GM18520 (cell line): ENCODE data around the gene CERS5.
A peak's percentile ranks its signal among the peaks of the same experiment; 100 is the strongest.

Source experiments
- ATAC-seq: cut with Tn5 transposase; IDR thresholded peaks from one replicate; pipeline ENCODE4 v1.9.1; 2021; ENCODE audit not compliant: unreplicated experiment

The CERS5 gene

GRCh38 chr12:50132505-50133135 lies 34.5 kb downstream of the CERS5 start:
- ATAC-seq = no peak

GRCh38 chr12:50129290-50129689 lies 37.9 kb downstream of the CERS5 start:
- ATAC-seq = no peak

GRCh38 chr12:50127546-50127945 lies 39.6 kb downstream of the CERS5 start:
- no peak for ATAC-seq

- no peak for ATAC-seq
Measured at GRCh38 chr12:50123203-50123602, 44.0 kb downstream of the CERS5 start.

- no peak for ATAC-seq
Measured at GRCh38 chr12:50121641-50122040, 45.5 kb downstream of the CERS5 start.

- no peak for ATAC-seq
Measured at GRCh38 chr12:50120953-50121352, 46.2 kb downstream of the CERS5 start.

- no peak for ATAC-seq
Measured at GRCh38 chr12:50120521-50120920, 46.6 kb downstream of the CERS5 start.

DNA sequence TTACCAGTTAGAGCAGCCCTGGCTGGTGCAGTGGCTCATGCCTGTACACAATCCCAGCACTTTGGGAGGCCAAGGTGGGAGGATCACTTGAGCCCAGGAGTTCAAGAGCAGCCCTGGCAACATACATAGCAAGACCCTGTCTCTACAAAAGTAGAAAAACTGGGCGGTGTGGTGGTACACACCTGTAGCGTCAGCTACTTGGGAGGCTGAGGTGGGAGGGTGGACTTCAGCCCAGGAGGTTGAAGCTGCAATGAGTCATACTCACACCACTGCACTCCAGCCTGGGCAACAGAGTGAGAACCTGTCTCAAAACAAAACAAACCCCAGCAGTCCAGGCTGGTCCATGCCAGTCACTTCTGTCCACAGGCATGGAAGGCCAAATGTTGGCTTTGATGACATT lies 47.8 kb downstream of the CERS5 start:
- ATAC-seq = no peak

GRCh38 chr12:50117057-50117622 lies 50.0 kb downstream of the CERS5 start:
- no peak for ATAC-seq

- no peak for ATAC-seq
Measured at GRCh38 chr12:50112456-50113218, 54.5 kb downstream of the CERS5 start.

DNA sequence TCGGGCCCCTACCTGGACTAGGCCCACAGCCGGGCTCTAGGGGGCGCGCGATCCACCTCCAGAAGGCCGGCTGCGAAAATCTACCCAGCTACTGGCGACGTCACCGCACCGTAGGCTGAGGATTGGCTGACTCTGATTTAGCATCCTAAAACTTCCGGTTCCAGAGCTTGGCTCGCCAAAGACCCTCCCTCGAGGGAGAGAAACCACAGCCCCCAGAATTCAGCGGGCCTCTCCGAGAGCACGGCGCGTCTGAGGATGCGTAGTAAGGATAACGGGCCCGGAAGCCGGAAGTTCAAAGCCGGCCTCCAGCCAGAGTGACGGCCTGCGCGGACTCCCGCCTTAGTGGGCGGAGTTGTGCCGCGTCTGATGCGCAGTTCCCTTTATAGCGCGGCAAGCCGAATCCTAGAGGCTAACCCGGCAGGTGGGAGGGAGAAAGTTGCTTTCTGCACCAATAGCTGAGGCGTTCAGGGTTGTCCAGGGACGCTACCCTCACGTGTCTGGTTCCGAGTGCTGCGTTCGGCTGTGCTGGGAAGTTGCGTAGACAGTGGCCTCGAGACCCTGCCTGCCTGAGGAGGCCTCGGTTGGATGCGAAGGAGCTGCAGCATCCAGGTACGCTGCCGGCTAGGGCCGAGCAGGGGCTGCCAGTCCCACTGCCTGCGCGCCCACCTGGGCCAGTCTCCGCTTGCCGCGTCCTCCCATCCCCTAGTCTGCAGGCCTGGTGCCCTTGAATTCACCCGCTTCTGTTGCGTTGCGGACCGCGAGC lies 55.3 kb downstream of the CERS5 start, which contains the start of gene COX14:
COX14 (plus strand) TSS at position 544 of the 763 bp plus-strand sequence. CDS start 7,808 bp downstream, outside the sequence.
- ATAC-seq = peak; percentile 81

DNA sequence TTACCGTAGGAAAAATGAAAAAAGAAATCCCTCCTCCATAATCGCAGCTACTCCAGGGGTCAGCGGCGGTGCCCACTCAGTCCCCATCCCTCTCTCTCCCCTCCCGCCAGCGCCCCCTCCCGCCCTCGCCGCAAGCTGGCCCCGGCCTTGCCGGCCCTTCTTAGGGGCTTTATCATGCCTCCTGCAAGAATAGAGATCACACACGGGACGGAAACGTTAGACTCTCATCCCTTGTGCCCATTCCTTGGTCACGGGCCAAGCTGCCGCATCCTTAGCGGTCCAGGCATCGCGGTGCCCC lies 55.8 kb downstream of the CERS5 start:
- no peak for ATAC-seq

GRCh38 chr12:50110762-50111351 lies 56.3 kb downstream of the CERS5 start:
- ATAC-seq = no peak

GRCh38 chr12:50110127-50110761 lies 56.9 kb downstream of the CERS5 start:
- ATAC-seq = no peak

DNA sequence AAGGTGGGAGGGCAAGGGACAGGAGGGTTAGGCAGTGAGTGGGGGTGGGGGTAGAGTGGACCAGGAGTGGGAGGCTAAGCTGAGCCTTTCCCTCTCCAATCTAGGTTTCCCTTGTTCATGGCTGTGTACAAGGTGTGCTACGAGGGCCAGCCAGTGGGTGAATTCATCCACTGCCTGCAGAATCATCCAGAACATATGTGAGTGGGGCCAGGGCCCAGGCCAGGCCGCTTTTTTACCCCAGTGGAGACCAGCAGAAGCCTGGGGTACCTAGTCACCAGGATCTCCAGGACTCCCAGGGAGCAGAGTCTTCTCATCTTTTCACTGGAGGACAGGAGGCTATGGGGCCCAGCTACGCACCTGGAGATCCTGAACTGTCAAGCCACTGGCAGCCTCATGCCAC lies 57.9 kb downstream of the CERS5 start:
- ATAC-seq = no peak

GRCh38 chr12:50107416-50108268 lies 59.5 kb downstream of the CERS5 start:
- no peak for ATAC-seq

GRCh38 chr12:50106907-50107306 lies 60.3 kb downstream of the CERS5 start:
- no peak for ATAC-seq

- ATAC-seq = no peak
Measured at GRCh38 chr12:50105913-50106450, 61.2 kb downstream of the CERS5 start.
